Ovary (tissue), 9 donors: Measurements from ENCODE around the gene FANK1. TPM values are rescaled to one million over a fixed set of nuclear protein-coding genes. Genes with fewer than 3 reads are reported as not detected.

Experiments used
- DNase-seq, 5 donors: peaks; one replicate each; pipeline ENCODE4 v3.0.0-alpha.2; 2019 to 2020
- H3K27ac ChIP-seq, 2 donors: fragments of 200-600 bp; one replicate each; pipeline versions ENCODE4 v1.5.1 to v1.8.0; 2019 to 2022
- H3K27me3 ChIP-seq: fragments of 200-600 bp; one replicate; pipeline ENCODE4 v1.8.0; 2022
- H3K36me3 ChIP-seq: fragments of 200-600 bp; sonication (generic); one replicate; pipeline ENCODE4 v1.5.1; 2019
- H3K4me1 ChIP-seq: one replicate; pipeline ENCODE4 v1.8.1; 2013; ENCODE audit warnings: mild to moderate bottlenecking, moderate library complexity; ENCODE audit not compliant: insufficient read depth
- H3K4me3 ChIP-seq: fragments of 200-600 bp; sonication (generic); one replicate; pipeline ENCODE4 v1.5.1; 2017
- H3K9me3 ChIP-seq, 2 donors: fragments of 200-600 bp in 1 of 2; sonication (generic) in 1 of 2; one replicate each; pipeline versions ENCODE4 v1.5.1 to v1.8.1; 2013 to 2019; ENCODE audit warnings: mild to moderate bottlenecking in 1 of 2, moderate library complexity in 1 of 2
- EP300 ChIP-seq: sonication (generic); formaldehyde crosslinking; IDR thresholded peaks from one replicate; pipeline ENCODE4 v1.6.1; 2017; ENCODE audit warnings: antibody characterized with exemption
- POLR2A ChIP-seq: fragments of 450-650 bp; IDR thresholded peaks from one replicate; pipeline ENCODE4 v1.6.1; 2017; ENCODE audit warnings: antibody characterized with exemption, mild to moderate bottlenecking, moderate library complexity
- WGBS, 3 donors: extraction: QIAGEN DNeasy Blood & Tissue Kit in 1 of 3; methylation state at CpG; one replicate each; pipeline versions ENCODE4 v1.1.5 to v1.1.7; 2013 to 2017; 5-methylcytosine and 5-hydroxymethylcytosine counted together
- intact Hi-C, 4 donors: fragments of 100-400 bp; cut with DNase I; formaldehyde crosslinking; loops; one replicate each; pipeline versions ENCODE4 v1.11.0 to v1.15.1; 2022 to 2023
- polyA plus RNA-seq, 2 donors: library from polyadenylated mRNA; stranded (reverse); fragments of 200-250 nt in 1 of 2; fragments of 350-450 nt in 1 of 2; fragmentation: Illumina TruSeq in 1 of 2; extraction: RNeasy Lipid Tissue Mini Kit (QIAGEN cat#74804) in 1 of 2; gene quantifications; one replicate each; pipeline ENCODE4 v1.2.3, GENCODE V29; 2013 to 2014
- total RNA-seq, 7 donors: library from RNA; depleted of rRNA in 2 of 7; stranded (reverse); fragments of >200 nt in 2 of 7; fragmentation: NEBNext Ultra II Directional in 3 of 7; extraction: Animal tissue kit (Norgen Biotek cat#: 25700) in 3 of 7; gene quantifications; one replicate each; pipeline versions ENCODE4 v1.1.0 to v1.2.4, GENCODE V29; 2016 to 2023
- TF ChIP-seq, protein P1 (sequence below), 3 donors: fragments of 450-650 bp in 2 of 3; fragments of 200-600 bp in 1 of 3; IDR thresholded peaks; one replicate each; pipeline versions ENCODE4 v1.5.1 to v1.8.0; 2016 to 2022; ENCODE audit warnings: antibody characterized with exemption in 3 of 3, mild to moderate bottlenecking in 1 of 3
- donor health status: DM: no; HTN: no; CAD: no; lungs with moderate emphysema.
- donor health status: DM: no; HTN: no; CAD: no.
- donor health status: Bipolar disorder and iron deficiency.
- donor health status: DM: yes; HTN: yes; CAD: no.
- donor health status: DM: no; HTN: no; CAD: no.
- donor health status: DM: yes; HTN: yes; CAD: no.

Gene FANK1
- total and polyA plus RNA-seq, 9 donors: 4.9 to 27.0 (median 5.6) TPM

DNA sequence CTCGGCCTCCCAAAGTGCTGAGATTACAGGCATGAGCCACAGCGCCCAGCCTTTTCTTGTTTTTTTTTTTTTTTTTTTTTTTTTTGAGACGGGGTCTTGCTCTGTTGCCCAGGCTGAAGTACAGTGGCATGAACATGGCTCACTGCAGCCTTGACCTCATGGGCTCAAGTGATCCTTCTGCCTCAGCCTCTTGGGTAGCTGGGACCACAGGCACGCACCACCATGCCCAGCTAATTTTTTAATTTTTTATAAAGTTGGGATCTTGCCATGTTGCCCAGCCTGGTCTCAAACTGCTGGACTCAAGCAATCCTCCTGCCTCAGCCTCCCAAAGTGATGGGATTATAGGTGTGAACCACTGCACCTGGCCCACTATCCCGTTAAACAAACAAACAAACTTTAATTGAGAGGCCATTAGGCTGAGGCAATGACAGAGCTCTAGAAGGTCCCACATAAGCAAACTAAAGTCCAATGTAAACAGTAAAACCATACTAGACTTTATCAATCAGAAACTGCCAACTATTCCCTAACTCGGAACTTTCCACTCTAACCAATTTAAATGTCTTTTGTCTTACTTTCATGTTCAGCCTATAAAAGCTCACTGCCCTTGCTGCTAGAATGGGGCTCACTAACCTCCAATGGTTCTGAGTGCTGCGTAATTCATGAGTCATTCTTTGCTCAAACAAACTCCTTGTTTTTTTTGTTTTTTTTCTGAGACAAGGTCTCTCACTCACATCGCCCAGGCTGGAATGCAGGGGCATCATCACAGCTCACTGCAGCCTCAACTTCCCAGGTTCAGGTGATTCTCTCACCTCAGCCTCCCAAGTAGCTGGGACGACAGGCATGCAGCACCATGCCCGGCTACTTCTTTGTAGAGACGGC is 17.2 kb upstream of the FANK1 start:
- no peak overlapping the region for H3K27ac ChIP-seq
- H3K27me3 ChIP-seq: no peaks in the 10 kb centered on the region
- H3K36me3 ChIP-seq: no peaks in the 10 kb centered on the region
- WGBS, 3 donors: 70 to 85% (median 77%) methylated on average over 11 of the region's 11 CpGs
- no peaks in the 10 kb centered on the region for H3K9me3 ChIP-seq
- intact Hi-C loops: no loop called here
- no peak for DNase-seq
- TF ChIP-seq POLR2A (no peak), EP300 (no peak)
- TF ChIP-seq, protein P1, sequence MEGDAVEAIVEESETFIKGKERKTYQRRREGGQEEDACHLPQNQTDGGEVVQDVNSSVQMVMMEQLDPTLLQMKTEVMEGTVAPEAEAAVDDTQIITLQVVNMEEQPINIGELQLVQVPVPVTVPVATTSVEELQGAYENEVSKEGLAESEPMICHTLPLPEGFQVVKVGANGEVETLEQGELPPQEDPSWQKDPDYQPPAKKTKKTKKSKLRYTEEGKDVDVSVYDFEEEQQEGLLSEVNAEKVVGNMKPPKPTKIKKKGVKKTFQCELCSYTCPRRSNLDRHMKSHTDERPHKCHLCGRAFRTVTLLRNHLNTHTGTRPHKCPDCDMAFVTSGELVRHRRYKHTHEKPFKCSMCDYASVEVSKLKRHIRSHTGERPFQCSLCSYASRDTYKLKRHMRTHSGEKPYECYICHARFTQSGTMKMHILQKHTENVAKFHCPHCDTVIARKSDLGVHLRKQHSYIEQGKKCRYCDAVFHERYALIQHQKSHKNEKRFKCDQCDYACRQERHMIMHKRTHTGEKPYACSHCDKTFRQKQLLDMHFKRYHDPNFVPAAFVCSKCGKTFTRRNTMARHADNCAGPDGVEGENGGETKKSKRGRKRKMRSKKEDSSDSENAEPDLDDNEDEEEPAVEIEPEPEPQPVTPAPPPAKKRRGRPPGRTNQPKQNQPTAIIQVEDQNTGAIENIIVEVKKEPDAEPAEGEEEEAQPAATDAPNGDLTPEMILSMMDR (IDR thresholded peaks at IDR 0.05): no peak
- H3K4me1 ChIP-seq: peaks cover 5% of the 10 kb centered on the region
- no peak overlapping the region for H3K4me3 ChIP-seq

DNA sequence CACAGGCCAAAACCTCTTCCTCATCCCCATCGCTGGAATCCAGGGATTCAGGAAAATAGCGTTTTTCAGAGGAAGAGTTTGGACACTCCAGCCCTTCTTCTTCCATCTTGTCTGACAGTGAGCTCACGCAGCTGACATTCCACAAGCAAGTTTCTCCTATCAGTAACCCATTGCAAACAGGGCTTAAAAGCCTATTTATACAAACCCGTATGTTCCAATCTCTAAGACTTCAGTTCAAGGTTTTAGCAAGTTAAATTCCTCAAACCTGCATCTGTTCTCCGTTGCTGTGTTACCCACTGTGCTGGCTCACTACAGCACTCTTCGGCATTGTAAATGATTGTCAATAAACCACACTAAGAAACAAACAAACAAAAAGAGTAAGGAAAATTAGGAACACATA is 15.6 kb upstream of the FANK1 start:
- intact Hi-C loops: no loop called here
- peak in 1 of 5 donors; percentile 30 for DNase-seq
- Histone ChIP-seq H3K4me3 (no peak overlapping the region), H3K9me3 (no peaks in the 10 kb centered on the region), H3K27ac (peak overlapping the region in 1 of 2 donors; percentile 57), H3K36me3 (no peaks in the 10 kb centered on the region), H3K4me1 (peaks cover 5% of the 10 kb centered on the region), H3K27me3 (no peaks in the 10 kb centered on the region)
- TF ChIP-seq, protein P1 (IDR thresholded peaks at IDR 0.05): no peak
- TF ChIP-seq EP300: no peak
- no peak for TF ChIP-seq POLR2A
- WGBS, 3 donors: 6 to 26% (median 9%) methylated on average over 6 of the region's 6 CpGs

DNA sequence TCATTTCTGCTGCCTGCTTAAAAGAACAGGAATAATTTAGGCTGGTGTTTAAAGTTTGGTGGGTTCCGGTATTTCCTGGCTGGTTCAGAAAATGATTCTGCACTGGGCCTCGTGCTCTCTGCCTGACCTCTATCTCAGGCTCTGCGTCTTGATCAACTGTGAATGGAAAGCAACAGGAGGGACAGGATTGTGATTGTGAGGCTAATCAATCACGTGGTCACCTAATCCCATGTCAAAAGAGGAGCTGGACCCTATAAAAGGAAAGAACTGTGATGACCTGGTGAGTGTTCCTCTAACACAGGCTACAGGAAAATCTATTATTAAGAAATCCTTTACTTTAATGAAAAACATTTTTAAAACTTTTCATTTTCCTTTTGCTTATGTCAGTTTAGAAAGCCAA is 15.2 kb upstream of the FANK1 start, which contains the start of gene DHX32:
DHX32 (minus strand) TSS at position 101 of the 400 bp plus-strand sequence. CDS start 468 bp downstream, outside the sequence.
- no peak for DNase-seq

DNA sequence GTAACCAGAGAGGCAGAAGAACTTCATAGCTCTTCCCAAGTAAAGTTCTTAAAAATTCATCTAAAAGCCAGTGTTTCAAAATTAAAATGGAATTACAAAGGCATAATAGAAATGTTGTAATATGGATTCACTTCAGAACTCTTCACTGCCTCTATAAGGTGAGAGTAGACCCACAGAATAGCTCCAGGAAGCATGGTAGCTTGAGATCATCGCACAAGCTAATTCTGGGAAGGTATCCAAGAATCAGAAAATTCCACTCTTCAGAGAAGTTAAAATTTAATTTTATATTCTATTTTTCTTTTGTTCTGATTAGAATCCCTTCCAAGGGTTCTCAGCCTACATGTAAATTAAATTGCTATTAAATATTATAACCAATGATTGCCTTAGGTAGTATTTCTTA is 13.8 kb upstream of the FANK1 start:
- no peaks in the 10 kb centered on the region for H3K9me3 ChIP-seq
- no peak overlapping the region for H3K27ac ChIP-seq
- TF ChIP-seq, protein P1 (IDR thresholded peaks at IDR 0.05): no peak
- no peak for TF ChIP-seq POLR2A
- no peak for TF ChIP-seq EP300
- DNase-seq: no peak
- intact Hi-C loops: no loop called here
- no peaks in the 10 kb centered on the region for H3K36me3 ChIP-seq
- H3K4me1 ChIP-seq: peaks cover 5% of the 10 kb centered on the region
- no peaks in the 10 kb centered on the region for H3K27me3 ChIP-seq
- WGBS, 3 donors: 49 to 64% (median 53%) methylated on average over 1 of the region's 1 CpG
- no peak overlapping the region for H3K4me3 ChIP-seq

More for the DNA sequence above, 15.2 kb upstream of the FANK1 start, which contains the start of gene DHX32:
- Histone ChIP-seq H3K4me3 (no peak within 1 kb of the TSS), H3K36me3 (no peaks in the 10 kb centered on the region), H3K27ac (peak within 1 kb of the TSS in 1 of 2 donors; percentile 57), H3K27me3 (no peaks in the 10 kb centered on the region), H3K4me1 (peaks cover 5% of the 10 kb centered on the region), H3K9me3 (no peaks in the 10 kb centered on the region)
- TF ChIP-seq EP300: no peak
- TF ChIP-seq, protein P1 (IDR thresholded peaks at IDR 0.05): no peak
- TF ChIP-seq POLR2A: no peak
- WGBS, 3 donors: 9 to 29% (median 13%) methylated on average over 4 of the region's 4 CpGs
- intact Hi-C loops: no loop called here
